ENCODE measurements around the gene NUP42.
"Not testable (repeated sequence)": the region's sequence is repeated elsewhere in the genome, so short reads cannot be mapped to it uniquely, and the experiment has no call there.

The NUP42 gene

DNA sequence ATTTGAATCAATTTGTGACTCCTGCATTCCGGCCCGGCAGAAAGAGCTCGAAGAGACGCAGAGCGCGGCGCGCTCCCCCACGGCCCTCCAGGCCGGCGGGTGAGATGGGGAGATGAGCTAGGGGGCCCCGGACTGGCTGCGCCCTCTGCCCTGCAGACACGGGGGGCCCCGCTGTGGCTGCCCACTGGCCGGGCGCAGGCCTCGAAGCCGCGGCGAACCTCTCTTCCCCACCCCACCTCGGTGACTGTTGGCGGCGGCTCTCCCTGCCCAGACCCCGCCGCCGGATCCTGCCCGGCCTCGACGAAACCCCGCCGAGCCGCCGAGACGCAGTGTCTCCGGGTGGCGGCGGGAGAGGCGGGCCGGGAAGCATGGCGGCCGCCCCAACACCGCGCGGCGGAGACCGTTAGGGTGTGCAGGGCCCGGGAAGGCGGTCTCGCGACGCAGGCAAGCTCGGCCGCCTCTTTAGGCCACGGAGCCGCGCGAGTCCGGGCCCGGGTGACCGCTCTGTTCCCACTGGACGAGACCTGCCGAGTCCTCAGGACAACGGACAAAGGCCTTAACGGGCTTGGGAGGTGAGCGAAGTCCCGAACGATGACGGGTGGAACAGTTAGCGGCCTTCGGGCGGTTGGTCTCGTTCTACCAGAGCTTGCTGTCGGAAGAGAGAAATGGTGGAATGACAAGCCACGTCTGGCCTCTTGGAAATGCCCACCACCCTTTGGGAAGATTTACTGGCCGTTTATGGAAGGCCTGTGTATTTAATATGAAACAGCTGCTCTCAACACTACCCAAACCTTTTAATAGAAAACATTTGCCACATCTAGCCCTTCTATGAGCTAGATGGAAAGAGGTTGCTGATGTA is 24.3 kb downstream of the NUP42 start:
- DNase-seq: no peak

GRCh38 chr7:23207021-23207420 is 25.2 kb downstream of the NUP42 start:
- no peak for DNase-seq

- DNase-seq: no peak
Measured at GRCh38 chr7:23207884-23208283, 26.0 kb downstream of the NUP42 start.

DNA sequence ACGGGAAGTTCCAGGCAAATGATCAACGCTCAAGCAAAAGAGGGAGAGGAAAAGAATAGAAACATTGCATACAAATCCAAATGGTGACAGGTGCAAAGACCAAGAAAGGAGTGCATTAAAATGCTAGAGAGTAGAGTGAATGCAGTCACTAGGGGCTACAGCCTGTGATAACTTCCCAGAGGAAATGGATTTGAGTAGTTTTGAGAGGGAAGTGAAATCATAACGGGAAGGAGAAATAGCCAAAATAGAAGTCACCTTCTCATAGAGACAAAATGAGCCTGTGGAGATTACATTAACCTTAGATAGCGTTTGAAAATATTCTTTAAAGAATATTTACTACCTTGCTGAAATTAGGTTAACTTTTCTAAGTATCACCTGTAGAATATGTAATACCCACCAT is 26.5 kb downstream of the NUP42 start:
- DNase-seq: no peak

GRCh38 chr7:23210506-23210905 is 28.7 kb downstream of the NUP42 start:
- DNase-seq: no peak

DNA sequence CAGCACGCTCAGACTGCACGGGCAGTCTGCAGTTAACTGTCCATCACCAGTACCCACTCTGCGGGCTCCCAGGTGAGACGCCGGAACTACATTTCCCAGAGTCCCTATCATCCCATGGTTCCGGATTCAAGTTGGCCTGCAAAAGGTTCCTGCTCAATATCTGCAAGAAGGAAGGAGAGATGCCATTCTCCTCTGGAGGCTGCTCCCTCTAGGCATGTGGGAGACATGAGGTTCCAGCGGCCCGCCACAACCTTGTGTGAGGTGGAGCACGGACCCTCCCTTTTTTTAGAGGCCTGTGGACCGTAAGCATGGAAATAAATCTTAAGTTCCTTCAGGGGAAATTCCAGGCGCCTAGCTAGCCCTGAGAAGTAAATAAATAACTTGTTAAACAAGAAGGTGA is 29.7 kb downstream of the NUP42 start:
- no peak for DNase-seq

DNA sequence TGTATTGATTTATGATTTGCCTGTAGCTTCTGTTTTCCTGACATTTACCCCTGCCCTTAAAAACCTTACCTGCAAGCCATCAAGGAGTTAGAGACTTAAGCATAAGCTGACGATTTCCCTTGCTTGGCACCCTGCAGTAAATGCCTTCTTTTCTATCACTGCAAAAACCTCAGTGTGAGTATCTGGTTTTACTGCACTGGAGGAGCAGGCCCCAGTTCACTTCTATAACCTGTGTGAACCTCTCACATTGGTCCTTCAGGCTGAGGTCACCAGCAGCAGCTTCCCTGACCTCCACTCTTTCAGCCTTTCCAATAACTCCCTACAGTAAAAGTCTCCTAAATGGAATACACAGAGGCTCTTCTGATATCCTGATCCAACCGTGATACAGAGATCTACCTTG is 30.5 kb downstream of the NUP42 start:
- no peak for DNase-seq

GRCh38 chr7:23212841-23213240 is 31.0 kb downstream of the NUP42 start:
- DNase-seq: no peak

- no peak for DNase-seq
Measured at GRCh38 chr7:23213755-23214154, 31.9 kb downstream of the NUP42 start.

DNA sequence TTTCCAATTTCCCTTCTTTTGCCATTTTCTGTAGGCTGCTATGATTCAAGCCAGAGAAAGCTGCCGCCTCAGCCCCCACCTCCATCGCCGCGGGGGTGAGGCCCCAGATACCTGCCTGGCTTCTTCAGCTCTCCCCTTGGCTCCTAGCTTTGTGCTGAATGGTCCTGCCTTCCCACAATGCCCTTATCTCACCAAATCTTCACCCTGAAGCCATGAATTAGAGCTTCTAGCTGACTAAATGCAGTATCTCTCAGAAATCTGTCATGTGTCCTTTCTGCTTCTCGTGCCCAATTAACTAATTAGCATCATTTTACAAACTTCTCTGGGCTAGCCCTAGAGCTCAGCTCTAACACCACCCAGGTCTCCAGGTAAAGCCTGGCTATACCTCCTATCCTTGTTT is 32.6 kb downstream of the NUP42 start:
- no peak for DNase-seq

DNA sequence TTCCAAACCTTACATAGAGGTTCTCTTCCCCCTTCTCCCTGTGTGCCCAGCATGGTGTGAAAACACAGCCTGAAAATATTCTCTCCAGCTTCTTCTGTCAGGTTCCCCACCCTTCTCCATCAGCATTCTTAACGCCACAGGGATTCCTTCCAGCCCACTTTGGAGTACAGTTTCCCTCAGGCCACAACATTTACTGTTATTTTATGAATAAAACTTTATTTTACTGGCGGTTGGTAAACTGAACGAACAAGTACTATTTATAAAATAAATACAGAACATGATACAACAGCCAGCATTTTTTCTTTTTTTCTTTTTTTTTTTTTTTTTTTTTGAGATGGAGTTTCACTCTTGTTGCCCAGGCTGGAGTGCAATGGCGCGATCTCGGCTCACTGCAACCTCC is 33.1 kb downstream of the NUP42 start:
- DNase-seq: no peak

DNA sequence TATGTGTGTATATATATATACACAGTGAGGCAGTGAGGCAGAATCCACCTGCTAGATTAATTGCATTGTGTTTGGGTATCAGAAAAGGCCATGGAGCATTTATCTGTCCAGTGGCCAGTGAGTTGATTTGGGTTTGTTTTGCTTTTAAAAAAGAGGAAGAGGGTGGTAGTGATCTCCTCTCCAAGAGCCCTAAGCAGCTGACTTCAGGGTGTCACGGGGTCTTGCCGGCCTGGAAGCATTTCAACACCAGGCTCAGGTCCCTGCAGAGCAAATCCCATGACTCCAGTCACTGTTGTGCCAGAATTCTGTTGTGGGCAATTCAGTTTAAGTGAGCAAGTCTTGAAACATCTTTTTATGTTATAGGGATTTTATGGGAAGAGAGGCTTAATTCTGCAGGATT is 34.2 kb downstream of the NUP42 start:
- DNase-seq: no peak

- DNase-seq: no peak
Measured at GRCh38 chr7:23218196-23218595, 36.3 kb downstream of the NUP42 start.

DNA sequence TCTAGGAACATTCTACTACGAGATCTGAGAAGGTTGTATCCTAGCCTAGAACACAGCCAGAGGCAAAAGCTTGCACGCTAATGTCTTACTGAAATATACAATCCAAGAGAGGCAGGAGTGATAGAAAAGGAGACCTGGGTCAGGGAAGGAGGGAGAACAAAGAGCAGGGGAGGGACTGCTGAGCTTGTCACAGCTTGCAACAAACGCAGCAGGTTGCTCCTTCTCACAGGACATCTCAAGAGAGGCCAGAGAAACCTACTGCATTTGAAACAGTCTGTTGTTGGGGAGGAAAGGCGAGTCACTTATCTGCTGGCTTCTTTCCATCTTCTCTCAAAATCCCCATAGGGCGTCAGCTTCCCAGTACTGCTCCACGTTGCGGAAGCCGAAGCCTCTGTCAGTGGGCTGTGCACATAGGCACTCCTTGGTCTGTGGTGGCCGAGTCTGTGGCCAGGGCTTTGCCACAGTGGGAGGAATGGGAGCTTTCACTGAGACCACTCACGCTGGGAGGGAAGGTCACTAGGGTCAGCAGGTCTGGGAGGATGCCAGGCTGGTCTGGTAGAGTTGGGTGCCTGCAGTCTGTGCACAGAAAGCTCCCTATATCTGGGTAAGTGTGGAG is 39.0 kb downstream of the NUP42 start:
- DNase-seq: no peak

GRCh38 chr7:23222439-23223030 is 40.7 kb downstream of the NUP42 start:
- no peak for DNase-seq

- not testable (repeated sequence) for DNase-seq
Measured at GRCh38 chr7:23224364-23224763, 42.5 kb downstream of the NUP42 start.

DNA sequence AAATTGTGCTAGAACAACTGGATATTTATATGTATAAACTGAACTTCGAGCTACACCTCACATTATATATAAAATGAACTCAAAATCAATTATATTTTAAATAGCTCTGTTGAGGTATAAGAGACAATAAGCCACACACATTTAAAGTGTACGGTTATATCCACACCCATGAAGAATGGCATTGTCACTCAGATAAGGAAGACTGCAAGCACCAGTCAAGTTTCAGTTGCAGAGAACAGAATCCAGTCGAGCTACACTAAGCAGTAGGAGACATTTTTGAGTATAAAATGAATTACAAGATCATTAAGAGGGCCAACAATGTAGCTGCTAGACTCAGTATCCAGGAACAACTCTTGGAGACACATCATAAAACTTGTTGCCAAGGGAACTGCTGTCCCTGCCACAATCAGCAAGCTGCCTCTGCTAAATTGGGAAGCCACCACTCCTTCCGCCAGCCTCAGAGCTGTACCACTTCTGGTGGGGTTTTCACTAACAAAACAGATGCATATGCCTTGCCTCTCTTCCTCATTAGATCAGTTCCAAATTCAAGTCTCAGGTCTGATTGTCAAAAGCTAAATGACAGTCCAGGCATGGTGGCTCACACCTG is 45.1 kb downstream of the NUP42 start:
- no peak for DNase-seq

GRCh38 chr7:23228412-23228811 is 46.6 kb downstream of the NUP42 start:
- no peak for DNase-seq

- no peak for DNase-seq
Measured at GRCh38 chr7:23230641-23231101, 48.8 kb downstream of the NUP42 start.

GRCh38 chr7:23232966-23233365 is 51.1 kb downstream of the NUP42 start:
- DNase-seq: no peak

GRCh38 chr7:23234569-23235296 is 52.9 kb downstream of the NUP42 start:
- DNase-seq: no peak

DNA sequence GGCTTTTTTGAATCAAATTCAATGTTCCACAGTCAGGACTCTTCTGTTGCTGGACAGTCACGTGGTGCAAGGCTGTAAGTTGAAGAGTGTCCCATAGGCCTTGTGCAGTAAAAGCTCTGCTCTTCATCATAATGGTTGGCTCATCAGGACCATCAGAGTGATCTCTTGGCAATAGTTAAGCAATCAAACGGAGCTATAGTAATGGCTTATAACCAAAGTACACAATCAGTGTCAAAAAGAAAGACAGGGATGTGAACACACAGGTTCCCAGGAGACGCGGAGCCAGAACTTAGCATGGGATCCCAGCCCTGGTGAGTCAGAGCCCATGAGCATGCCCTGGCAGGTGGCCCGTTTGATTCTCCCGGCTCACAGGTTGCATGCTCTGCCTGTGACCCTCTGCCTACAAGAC is 54.0 kb downstream of the NUP42 start:
- no peak for DNase-seq

DNA sequence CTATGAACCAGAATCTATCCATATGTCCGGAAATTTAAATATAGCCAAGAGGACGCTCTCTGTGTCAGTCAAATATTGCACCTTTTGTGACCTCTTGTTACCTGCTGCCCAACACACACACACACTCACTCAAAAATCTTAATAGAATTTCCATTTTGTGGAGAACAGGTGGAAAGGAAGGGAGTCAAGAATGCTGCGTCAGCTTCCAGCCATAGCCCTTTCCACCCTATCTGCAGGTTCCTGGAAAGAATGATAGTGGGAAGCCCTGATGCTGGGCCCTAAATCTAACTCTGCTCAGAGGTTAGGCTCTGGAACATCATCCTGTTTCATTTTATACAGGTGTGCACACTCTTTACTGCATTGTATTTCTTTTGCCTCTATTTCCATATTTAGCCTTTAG is 55.2 kb downstream of the NUP42 start:
- DNase-seq: no peak

Data from NCI-H82 (cell line).